ENCODE data around the gene NMRK2.
A peak's percentile ranks its signal among the peaks of the same experiment; 100 is the strongest.
"Not testable (repeated sequence)": the region's sequence is repeated elsewhere in the genome, so short reads cannot be mapped to it uniquely, and the experiment has no call there.

DNA sequence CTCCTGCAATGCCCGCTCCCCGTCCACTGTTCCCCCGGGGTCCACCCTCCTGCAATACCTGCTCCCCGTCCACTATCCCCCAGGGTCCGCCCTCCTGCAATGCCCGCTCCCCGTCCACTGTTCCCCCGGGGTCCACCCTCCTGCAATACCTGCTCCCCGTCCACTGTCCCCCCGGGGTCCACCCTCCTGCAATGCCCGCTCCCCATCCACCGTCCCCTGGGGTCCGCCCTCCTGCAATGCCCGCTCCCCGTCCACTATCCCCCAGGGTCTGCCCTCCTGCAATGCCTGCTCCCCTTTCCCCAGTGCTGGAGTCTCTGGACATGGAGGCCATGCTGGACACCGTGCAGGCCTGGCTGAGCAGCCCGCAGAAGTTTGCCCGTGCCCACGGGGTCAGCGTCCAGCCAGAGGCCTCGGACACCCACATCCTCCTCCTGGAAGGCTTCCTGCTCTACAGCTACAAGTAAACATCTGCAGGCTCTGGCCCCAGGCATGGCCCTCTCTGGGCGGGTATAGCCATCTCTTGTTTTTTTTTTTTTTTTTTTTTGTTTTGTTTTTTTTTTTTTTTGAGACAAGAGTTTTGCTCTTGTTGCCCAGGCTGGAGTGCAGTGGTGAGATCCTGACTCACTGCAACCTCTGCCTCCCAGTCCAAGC is 5.6 kb downstream of the NMRK2 start:
- TF ChIP-seq ARNT (IDR thresholded peaks at IDR 0.05); SP1 (IDR thresholded peaks at IDR 0.05); BHLHE40 (IDR thresholded peaks at IDR 0.05; ENCODE audit: borderline replicate concordance); FOXA1 (IDR thresholded peaks at IDR 0.05); SUZ12 (IDR thresholded peaks at IDR 0.05); LEF1 (IDR thresholded peaks at IDR 0.05; ENCODE audit: borderline replicate concordance); TARDBP (IDR thresholded peaks at IDR 0.05); FOXK2 (IDR thresholded peaks at IDR 0.05): not testable (repeated sequence)
- peak; percentile 44 for TF ChIP-seq ZNF384 (IDR thresholded peaks at IDR 0.05)

Data from HEK293T (cell line).